Stimulated activated CD4-positive, alpha-beta T cell treated with anti-CD3 and anti-CD28 coated beads, Interleukin-2, amount 100 ng/mL, for 48 hours (primary cell): Measurements from ENCODE around the gene KRT16.
"Not testable (repeated sequence)": the region's sequence is repeated elsewhere in the genome, so short reads cannot be mapped to it uniquely, and the experiment has no call there.

Experiments
- DNase-seq, 2 donors: peaks; one replicate each; pipeline ENCODE4 v3.0.0-alpha.2; 2020

Gene KRT16

GRCh38 chr17:41647038-41647813, 34.7 kb upstream of the KRT16 start:
- DNase-seq: no peak

GRCh38 chr17:41642252-41643156, 29.9 kb upstream of the KRT16 start:
- no peak for DNase-seq

DNA sequence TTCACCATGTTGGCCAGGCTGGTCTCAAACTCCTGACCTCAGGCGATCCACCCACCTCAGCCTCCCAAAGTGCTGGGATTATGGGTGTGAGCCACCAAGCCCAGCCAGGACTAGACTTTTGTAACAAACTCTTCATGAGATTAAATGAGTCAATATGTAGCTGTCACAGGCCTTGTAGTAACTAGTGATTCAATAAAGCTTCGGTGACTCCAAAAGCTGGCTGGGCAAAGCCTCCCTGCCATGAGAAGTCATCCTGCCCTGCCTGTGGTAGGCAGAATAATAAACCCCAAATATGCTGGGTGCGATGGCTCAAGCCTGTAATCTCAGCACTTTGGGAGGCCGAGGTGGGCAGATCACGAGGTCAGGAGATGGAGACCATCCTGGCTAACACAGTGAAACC, 28.0 kb upstream of the KRT16 start:
- DNase-seq: not testable (repeated sequence)

- DNase-seq: no peak
Observed at GRCh38 chr17:41639492-41640473, 27.2 kb upstream of the KRT16 start.

- no peak for DNase-seq
Observed at GRCh38 chr17:41638941-41639340, 26.4 kb upstream of the KRT16 start.

DNA sequence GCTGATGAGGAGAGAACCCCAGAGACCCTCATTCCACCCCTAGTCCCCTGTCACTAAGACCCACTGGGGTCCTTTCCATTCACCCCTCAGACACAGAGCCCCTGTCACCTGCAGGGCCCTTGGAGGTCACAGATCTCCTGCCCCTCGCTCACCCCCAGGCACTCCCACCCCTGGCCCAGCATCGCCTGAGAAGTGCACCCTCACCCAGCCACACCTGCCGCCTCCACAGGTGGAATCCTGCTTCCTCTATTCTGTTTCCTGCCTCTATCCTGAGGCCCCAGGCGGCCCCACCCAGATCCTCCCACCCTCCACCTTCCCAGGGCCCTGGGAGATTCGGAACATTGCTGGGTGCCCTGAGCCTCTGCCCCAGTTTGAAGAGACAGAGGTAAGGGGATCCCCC, 25.6 kb upstream of the KRT16 start:
- no peak for DNase-seq

DNA sequence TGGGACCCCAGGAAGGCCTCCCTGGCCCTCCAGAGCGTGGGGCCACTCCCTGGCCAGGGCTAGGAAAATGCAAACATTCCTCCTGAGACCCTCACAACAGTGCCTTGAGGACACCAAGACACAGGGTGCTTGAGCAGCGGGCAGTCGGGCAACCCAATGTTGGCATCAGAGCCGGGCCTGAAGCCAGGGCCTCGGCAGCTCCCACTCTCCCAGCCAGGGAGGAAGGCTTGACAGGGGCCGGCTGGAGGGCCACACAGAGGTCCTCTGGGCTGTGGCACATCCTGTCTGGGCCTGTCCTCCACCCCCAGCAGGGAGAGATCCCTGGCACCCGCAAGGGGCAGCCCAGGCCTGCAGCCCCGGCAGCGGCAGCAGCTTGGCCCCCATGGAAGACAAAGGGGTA, 24.1 kb upstream of the KRT16 start:
- no peak for DNase-seq

- no peak for DNase-seq
Observed at GRCh38 chr17:41635121-41636097, 22.8 kb upstream of the KRT16 start.

- no peak for DNase-seq
Observed at GRCh38 chr17:41634639-41635038, 22.1 kb upstream of the KRT16 start.

- DNase-seq: no peak
Observed at GRCh38 chr17:41633556-41634199, 21.1 kb upstream of the KRT16 start.

GRCh38 chr17:41632482-41633105, 20.0 kb upstream of the KRT16 start:
- DNase-seq: no peak

GRCh38 chr17:41631898-41632285, 19.3 kb upstream of the KRT16 start:
- DNase-seq: no peak

DNA sequence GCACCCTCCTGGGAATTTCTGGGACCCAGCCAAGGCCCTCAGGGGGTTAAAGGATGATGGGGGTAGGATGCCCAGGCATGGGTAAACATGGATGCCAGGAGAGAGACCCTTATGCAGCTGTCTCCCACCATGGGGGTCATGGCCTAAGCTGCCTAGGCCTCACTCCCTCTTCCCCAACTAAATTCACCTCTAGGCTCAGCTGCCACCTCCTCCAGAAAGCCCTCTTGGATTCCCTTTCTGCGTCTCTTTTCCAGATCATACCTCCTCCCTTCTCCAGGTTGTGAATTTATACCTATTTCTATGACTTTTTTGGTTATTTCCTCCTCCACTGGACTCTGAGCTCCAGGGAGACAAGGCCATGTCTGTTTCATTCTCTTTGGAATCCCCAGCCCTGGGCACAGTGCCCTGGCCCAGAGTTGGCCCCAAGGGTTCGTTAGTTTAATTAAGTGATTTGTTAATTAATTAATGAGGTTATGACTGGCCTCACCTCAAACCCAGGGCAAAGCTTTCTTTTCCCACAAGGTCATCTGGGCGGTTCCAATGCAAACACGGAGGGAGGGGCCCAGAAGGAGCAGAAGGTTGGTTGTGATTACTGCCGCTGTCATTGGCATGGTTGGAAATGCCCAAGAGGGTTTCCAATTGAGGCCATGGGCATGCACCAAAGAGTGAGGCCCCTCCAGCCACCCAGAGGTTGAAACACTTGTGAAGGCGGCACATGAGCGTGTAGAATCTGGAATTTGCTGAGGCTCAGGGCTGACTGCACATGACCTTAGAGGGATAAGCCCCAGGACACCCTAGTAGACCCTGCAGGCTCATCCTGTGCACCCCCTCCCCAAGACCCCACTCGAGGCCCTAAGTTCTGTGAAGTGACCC, 18.7 kb upstream of the KRT16 start:
- no peak for DNase-seq

DNA sequence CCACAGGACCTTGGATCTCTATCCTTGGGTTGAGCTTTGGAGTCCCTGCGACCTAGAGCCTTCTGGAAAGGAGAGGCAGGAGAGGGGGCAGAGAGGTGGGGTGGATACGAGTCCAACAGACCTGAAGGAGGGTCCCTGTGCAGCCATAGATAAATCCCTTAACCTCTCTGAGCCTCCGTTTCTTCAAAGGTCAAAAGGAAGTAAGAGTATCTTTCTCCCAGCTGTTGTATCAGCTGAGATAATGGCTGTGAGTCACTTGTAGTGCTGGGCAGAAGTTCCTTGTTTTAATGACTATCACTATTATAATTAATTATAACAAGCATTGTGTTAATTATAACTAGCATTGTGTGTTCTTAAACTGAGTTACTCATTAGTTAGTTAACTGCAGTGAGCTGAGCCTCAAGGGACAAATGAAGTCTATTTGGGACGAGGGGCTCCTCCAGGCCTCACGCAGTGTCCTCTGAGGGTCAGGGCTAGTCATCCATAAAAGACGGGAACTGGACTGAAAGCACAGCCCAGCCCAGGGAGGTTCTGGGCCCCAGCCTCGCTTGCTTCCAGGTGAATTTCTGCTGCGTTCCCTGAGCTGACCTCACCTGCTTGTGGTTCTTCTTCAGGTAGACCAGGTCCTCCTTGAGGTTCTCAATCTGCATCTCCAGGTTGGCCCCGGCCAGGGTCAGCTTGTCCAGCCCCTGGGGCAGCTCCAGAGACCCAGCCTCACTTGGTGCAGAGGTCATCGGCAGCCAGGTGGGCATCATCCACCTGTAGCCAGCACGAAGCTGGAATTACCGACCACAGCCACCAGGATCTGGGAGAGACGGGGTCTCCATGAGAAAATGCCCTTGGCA, 17.5 kb upstream of the KRT16 start:
- no peak for DNase-seq

DNA sequence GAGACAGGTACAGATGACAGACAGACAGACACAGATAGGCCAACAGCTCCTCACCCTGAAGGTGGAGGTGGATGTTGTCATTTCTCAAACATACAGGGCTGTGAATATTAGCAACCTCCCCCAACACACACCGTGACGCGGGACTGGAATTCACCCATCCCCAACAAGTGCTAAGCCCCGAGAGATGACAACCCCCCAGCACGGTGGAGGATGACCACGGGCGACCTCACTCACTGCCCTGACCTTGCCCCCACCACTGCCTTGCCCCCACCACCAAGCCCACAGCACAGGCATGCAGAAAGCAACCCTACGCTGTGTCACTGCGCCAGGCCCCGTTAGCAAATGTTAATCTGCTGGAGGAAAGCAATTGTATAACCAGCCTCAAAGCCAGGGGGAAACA, 16.7 kb upstream of the KRT16 start:
- no peak for DNase-seq

- not testable (repeated sequence) for DNase-seq
Observed at GRCh38 chr17:41628621-41629255, 16.2 kb upstream of the KRT16 start.

GRCh38 chr17:41628073-41628370, 15.5 kb upstream of the KRT16 start:
- not testable (repeated sequence) for DNase-seq
